NCI-H524 (cell line): ENCODE measurements around the gene MS4A4A.

Source experiments
- DNase-seq, 2 experiments: peaks; one replicate each; lab custom pipeline; 2025; lab: John Stamatoyannopoulos, UW

Gene MS4A4A

DNA sequence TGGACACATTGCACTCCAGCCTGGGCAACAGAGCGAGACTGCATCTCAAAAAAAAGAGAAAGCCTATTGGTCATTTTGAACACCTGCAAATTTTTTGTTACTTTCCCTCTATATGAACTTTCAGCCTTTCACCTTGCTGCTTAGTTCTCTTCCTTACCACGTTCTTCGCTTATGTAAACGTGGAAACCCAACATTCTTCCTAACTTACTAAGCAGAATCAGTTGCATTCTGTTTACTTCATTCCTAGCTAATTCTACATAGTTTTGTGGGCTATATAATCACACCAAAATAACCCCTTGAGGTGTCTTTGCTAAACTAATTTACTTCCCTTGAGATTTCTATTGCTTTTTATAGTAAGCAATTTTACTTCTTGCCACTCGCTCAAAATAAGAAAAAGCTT is 23.2 kb downstream of the MS4A4A start:
- no peak for DNase-seq

DNA sequence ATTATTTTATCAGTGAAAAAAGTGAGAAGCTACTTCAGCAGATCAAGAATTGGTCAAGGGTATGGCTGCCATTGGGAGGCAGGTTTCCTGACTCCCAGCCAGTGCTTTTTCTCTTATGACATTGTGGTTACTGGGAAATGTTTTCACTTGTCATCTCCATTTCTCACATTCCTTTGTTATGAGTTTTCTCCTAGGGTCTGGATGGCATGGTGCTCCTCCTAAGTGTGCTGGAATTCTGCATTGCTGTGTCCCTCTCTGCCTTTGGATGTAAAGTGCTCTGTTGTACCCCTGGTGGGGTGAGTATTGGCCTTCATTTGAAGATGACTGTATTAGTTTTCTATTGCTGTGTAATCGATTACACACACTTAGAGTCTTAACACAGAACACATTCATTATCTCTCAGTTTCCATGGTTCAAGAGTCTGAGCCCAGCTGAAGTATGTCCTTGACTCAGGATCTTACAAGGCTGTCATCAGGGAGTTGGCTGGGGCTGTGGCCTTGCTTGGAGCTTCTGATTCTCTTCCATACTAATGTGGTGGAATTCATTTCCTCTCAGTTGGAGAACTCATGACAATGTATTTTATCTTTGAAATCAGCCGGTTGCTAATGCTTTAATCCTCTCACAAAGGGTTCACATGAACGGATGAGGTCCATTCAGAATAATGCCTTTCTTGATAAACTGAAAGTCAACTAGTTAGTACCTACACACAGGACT is 25.6 kb downstream of the MS4A4A start:
- no peak for DNase-seq

DNA sequence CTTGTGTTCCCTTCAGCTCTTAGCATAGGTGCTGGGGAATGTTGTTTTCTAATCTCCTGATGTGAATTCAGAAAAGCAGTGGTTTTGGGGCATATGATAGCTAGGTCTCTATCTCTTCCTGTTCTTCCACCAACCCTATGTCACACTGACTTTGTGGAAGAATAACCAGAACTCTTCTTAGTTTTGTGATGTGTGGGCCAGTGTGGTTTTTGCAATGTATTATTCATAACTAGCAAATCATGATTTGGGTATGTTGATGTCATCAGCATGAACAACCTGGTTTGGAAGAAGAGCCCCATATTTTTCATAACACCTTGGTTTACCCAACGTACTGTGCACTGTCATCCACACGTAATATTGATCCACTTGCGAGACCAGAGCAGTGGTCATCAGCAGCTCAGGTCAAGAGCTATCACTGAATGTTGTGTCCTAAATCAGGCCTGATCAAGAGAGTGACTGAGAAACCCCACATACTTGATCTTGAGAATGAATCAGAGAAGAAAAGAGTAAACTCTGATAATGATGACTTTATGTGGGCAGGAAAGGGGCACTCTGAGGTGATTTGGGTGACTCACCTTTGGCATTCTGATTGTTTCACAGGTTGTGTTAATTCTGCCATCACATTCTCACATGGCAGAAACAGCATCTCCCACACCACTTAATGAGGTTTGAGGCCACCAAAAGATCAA is 27.2 kb downstream of the MS4A4A start:
- DNase-seq: no peak

DNA sequence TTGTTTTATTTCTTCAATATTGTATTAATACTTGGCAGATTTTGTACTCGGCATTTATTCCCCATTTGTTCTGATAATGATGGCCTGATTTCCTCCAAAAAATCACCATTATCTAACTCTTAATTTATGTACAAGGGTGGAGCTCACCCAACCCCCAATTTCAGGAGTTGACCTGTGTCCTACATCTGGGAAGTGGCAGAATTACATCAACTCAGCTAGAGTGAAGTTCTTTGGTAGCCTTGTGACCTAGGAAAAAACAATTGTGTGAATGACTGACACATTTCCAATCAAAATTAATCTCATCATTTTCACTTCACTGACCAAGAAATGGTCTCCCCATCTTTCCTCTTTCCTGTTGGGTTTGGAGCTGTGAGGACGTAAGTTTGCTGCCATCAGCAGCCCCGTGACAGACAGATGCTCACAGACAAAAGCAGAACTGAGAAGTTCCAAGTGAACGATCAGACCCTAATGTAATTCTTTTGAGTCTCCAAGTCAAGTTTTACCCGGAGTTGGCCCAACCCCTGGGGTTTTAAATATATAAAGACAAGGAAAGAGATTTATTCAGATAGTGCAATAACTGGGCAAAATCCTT is 30.0 kb downstream of the MS4A4A start:
- no peak for DNase-seq

DNA sequence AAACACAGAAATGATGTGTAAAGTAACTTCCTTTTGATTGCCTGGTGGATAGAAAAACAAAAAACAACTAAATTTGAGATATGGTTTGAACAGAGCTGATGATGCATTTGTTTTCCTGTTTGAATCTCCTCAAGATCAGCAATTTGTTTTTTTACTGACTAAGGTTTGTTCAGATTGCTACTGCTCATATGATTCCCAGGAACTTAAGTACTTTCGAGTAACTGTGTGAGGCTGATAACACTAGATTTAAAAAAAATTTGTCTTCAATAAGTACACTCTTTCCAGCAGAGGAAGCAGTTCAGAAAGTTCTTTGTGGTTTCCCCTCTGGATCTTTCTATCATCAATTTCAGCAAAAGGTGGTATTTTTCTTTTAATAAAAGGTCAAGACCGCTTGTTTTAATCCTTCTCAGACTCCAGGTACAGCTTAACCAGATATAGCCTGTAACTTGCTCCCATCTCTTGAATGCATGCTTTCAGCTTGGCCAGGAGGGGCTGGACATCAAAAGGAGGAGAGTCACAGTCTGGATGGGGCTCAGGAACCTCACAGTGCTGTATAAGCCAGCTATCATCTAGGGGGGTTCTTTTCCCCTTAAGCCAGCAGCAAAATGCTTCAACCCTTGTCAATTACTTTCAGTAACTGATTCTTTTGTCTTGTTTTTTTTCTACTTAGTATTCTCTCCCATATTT is 34.3 kb downstream of the MS4A4A start:
- DNase-seq: no peak

DNA sequence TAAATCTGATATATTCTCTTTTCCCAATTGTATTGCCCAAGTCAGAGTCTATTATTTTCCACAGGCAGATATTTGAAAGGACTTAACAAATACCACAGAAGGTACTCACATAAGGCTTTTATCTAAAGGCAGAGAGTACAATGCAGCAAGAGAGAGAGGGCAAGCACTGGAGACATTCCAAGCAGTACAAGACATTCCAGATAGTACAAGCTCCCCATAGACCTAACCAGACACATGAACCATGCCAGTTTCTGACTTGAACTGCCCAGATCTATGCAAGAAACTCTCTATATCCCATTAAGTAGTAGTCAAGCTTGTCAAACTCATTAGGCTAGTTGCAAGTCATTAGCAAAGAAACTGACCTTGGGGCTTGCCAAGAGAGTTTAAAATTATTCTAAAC is 35.4 kb downstream of the MS4A4A start:
- no peak for DNase-seq

DNA sequence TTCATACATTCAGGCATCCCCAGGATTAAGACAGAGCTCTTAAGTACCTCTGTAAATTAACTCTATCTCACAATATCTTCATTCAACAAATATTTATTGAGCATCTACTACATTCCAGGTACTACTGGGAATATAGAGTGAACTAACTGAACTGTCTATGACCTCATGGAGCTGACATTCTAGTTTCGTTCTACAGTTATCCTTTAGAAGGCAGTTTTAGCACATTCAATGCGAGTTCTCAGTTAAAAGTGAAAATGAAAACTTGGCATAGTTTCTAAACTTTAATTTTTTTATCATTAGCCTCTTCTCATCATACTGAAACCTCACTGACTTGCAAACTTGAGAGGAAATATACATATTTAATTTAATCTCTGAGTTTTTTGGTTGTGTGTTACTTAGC is 35.9 kb downstream of the MS4A4A start:
- no peak for DNase-seq

DNA sequence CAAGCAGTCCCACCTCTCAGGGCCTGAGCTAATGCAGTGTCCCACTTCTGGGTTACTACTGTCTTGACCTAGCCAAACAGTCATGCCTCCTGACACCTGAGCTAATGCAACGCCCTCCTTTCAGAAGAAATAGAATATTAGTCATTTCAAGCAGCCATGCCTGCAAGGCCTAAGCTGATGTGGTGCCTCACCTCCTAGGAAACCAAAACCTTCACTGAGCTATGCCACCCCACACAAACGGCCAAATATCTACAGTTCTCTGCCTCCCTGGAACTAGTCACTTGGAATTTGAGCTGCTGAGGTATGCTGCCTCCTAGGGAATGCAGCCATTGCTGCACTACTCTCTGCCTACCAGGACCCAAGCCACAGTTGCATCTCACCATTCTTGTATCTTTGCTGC is 38.3 kb downstream of the MS4A4A start:
- no peak for DNase-seq

DNA sequence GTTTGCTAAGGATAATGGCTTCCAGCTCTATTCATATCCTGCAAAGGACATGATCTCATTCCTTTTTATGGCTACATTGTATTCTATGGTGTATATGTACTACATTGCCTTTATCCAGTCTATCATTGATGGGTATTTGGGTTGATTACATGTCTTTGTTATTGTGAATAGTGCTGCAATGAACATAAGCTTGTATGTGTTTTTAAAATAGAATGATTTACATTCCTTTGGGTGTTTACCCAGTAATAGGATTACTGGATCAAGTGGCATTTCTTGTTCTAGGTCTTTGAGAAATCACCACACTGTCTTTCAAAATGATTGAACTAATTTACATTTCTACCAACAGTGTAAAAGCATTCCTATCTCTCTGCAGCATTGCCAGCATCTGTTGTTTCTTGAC is 40.6 kb downstream of the MS4A4A start:
- DNase-seq: no peak

DNA sequence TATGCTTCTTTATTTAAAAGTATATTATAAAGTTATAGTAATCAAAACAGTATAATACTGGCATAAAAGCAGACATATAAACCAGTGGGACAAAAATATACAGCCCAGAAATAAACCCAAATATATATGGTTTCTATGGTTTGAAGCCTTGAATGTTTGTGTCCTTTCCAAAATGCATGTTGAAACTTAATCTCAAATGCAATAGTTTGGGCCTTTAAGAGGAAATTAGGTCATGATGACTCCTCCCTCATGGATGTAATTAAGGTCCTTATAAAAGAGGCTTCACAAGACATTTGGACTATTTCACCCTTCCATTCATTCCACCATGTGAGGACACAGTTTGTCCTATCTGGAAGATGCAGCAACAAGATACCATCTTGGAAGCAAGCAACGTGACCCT is 46.5 kb downstream of the MS4A4A start, which contains the start of gene MS4A6E:
MS4A6E (plus strand) TSS at position 301 of the 400 bp plus-strand sequence. CDS start 7,641 bp downstream, outside the sequence.
- DNase-seq: no peak

DNA sequence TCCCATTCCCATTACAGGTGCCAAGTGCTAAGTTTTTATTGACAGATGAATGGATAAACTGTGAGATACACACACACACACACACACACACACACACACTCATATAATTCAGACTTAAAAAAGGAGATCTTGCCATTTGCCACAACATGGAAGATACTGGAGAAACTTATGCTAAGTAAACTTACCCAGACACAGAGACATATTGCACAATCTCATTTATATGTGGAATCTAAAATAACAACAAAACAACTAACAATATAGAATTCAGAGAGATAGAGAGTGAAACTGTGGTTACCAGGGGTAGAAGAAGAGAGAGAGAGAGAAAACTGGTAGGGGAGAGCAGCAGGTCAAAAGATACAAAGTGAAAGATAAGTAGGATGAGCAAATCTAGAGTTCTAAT is 48.0 kb downstream of the MS4A4A start:
- DNase-seq: no peak

DNA sequence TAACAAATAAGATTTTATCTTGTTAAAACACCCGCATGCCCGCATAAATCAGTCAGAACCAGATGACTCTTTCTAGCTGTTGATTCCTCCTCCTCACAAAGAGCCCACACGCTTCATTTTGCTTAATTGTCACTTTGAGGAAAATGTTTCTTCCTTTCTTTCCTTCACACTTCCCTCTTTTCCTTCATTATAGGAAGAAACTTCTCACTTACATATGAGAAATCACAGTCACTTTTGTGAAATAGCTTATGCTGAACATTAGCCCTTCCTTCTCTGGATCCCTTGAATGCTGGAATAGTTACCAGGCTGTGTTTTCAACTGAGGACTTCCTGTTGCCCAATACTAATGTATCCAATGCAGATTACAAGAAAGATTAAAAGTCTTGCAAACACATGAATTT is 52.4 kb downstream of the MS4A4A start:
- DNase-seq: no peak

DNA sequence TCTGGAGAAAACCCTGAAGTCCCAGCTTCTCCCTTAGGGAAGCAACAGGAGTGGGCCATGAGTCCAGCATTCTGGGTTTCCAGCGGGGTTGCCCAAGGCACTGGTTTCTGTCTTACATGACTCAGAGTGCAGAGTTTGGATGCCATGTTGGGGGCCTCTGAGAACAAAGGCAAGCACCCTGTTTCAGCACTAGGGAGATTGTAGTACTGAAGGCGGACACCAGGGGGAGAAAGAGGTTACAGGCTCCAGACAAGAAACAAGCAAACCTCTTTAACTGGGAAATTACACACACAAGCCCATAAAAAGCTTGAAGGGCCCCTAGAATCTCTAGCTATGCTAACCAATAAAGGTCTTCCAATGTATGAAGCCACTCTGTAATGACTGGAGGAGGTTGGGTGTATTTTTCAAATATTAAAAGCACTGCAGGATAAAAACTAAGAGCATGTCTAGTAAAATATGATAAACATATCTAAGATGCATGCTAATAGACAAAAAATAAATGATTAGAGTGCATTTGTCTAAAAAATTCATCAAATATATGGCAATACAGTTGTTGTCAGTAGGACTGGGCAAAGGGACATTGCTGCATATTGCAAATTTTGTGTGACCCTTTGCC is 53.6 kb downstream of the MS4A4A start:
- DNase-seq: peak in 1 of 2 experiments; percentile 31

DNA sequence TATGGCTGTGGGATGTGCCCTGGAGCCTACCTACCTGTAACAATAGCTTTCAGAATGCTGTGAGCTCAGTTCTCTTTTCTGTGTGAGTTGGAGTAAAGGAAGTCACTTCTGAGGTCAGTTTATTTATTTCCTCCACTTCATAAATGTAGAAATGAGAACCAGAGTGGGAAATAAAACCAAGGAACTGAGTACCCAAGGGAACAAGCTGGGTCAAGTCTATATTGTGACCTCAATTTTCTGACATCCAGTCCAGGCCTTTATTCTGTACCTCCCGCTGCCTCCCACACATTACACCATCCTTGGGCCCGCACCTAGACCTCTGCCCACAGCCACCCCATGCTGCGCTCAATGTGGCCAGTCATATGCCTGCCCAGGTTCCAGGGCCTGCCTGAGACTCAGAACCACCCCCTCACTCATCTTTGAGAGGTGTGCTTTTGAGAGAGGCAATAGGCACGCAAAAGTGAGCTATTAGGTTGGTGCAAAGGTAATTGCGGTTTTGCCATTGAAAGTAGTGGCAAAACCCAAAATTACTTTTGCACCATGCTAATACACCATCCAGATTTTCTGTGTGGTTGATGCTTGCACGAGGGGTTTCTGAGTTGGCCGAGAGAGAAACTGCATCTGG is 56.4 kb downstream of the MS4A4A start:
- no peak for DNase-seq

DNA sequence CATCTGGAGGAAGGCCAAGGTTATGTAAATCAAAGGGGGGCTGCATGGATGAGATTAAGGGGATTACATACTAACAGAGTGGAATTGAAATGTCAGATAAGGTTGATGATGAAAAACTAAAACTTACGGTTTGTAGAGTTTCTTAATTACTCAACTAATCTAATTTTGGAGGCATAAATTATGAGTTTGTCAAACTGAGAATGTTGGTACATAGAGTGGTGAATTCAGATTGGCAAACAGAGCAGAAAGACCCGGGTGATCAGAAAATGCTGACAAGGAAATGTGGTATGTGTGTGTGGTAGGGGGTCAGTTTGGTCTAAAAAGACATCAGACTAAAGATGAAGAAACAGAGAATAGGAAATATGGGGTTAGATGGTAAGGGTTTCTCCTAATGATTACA is 57.6 kb downstream of the MS4A4A start:
- DNase-seq: no peak

DNA sequence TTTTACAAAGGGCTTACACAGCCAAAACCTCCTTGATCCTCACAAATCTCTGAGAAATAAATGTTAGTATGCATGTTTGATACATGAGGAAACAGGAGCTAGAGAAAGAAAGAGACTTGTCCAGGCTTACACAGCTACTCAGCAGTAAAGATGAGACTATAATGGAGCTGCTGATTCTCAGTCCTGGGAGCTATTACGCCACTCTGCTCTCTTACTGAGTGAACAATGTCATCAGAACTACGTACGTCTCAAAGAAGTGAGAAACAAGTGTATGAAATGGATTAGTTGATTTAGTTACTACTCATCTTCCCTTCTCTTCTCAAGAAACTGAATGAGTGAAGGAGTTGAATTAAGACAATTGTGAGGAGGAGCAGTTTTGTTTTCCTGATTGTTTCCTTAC is 58.9 kb downstream of the MS4A4A start:
- no peak for DNase-seq

DNA sequence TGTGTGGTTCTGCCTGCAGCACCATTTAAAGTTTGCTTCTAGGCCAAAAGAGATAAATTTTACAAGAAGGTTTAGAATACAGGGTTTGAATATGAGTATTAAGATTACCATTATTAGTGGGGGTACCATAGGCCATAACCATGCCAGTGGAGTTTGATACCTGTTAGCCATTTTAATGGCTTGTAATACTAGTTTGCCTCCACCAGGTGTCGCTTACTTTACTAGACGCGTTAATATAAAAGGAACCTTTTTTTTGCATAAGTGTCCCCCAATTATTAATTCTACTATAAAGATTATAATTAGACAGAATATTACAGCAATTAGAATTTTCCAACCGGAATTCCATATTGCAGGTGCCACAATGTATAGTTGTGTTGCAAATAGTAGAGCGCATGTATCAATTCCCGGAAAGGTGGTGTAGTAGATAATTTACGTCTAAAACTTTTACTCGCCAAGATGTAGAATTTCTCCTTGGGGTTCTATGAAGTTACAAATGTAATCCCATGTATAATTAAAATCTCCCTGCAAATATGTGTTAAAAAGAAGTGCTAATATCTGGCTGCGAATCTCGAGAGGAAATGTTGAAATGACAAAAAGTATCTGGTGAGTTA is 62.7 kb downstream of the MS4A4A start:
- DNase-seq: peak in 1 of 2 experiments; percentile 11

DNA sequence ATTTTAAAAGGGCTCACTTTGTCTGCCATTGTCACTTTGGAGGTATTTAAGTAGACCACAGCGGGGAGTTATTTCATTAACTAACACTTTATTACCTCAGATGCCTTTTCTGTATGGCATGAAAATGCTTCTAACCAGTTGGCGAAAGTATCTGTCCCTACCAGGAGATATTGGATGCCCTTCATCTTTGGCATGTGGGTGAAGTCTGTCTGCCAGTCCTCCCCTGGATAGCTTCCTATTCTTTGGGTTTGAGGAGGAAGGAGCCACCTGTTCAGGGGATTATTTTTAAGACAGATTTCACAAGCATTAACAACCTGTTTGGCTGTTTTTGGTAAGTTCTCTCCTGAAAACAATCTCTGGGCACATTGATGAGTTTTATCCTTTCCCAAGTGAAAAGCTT is 63.7 kb downstream of the MS4A4A start:
- DNase-seq: peak in 1 of 2 experiments; percentile 5

DNA sequence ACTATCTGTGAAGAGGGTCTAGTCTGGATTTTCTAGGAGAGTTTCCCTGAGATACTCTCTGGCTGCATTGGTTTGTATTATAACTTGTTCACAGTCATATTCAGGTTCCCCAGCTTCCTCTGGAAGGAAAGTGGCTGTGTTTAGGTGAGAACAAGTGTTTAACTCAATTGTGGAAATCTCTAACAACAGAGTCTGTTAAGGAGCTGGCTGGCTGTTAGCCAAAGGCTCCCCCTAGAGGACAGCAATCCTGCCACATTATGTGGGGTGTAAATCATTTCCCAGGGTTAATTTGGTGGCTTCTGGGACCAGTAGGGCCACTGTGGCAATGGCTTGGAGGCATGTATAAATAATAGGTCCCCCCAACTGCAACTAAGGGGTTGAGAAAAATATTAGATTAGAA is 65.0 kb downstream of the MS4A4A start:
- peak in 1 of 2 experiments; percentile 7 for DNase-seq

DNA sequence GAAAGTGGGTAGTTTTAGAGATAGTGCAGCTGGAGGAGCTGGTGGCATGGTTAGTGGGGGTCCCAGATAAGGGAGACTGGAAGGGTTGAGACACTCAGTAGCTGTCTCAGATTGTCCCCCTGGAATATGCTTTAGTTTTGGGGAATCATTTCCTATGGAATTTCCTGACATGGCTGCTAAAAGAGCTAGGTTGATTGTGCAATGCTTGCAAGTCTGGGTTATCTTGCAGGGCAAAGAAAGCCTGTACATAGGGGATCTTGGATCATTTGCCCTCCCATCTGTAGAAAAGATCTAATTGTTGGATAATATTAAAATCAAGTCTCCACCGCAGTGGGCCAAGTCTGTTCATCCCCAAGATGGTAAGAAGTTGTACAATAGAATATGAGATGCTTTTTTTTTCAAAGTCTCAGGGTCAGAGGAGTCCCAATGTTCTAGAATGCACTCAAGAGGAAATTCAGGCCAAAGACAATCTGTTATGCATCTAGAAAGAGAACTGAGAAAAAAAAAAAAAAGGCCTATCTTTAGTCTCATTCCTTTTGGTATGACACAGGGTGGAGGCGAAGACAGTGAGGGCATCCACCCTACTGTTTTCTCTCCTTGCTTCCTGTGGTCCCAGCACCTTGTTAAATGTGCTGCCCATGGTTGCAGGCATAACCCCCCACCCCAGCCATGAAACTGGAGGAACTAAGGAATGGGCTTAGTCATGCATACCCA is 66.8 kb downstream of the MS4A4A start:
- no peak for DNase-seq

DNA sequence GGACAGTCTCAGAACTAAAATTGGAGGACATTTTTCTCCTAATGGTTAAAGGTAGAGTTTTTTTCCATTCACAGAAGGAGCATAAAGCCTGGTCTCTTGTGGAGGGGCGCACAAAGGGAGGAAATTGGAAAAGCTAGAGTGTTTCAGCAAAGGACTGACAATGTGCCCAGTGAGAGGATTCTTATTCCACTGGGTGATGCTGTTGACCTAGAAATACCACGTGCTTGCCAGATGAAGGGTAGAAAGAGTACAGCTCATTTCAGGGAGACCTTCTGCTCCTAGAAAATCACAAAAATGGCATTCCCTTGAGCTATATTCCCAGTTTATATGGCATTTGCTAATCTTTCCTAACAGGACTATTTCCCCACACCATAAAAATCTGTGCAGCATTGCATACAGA is 67.7 kb downstream of the MS4A4A start:
- no peak for DNase-seq
